ENCODE data around the gene FOXP1. TPM values are rescaled to one million over a fixed set of nuclear protein-coding genes. Genes with fewer than 3 reads are reported as not detected.

The FOXP1 gene
- total and polyA plus RNA-seq, 2 of the 13 experiments (the other 11 are each of a cell fraction or from before 2014, with no cell fraction given) = 40.4 to 59.0 TPM

DNA sequence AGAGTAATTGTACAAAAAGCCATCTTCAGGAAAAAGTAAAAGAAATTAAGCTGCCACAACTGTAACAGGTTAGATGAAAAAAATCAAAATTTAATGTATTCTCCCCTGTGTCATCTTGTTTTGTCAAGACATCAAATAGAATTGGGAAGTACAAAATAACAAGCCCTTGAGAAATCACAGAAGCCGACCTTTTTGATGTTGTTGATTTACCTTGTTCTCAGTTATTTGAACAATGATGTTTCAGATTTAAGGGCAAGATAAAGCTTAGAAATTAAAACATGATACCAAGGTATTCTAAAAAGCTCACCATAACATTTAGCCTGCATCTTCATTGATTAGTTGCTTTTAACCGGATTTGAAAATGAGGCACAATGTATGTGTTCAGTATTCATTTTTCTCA, 523.0 kb downstream of the FOXP1 start (continued):
- TF ChIP-seq, protein P1, sequence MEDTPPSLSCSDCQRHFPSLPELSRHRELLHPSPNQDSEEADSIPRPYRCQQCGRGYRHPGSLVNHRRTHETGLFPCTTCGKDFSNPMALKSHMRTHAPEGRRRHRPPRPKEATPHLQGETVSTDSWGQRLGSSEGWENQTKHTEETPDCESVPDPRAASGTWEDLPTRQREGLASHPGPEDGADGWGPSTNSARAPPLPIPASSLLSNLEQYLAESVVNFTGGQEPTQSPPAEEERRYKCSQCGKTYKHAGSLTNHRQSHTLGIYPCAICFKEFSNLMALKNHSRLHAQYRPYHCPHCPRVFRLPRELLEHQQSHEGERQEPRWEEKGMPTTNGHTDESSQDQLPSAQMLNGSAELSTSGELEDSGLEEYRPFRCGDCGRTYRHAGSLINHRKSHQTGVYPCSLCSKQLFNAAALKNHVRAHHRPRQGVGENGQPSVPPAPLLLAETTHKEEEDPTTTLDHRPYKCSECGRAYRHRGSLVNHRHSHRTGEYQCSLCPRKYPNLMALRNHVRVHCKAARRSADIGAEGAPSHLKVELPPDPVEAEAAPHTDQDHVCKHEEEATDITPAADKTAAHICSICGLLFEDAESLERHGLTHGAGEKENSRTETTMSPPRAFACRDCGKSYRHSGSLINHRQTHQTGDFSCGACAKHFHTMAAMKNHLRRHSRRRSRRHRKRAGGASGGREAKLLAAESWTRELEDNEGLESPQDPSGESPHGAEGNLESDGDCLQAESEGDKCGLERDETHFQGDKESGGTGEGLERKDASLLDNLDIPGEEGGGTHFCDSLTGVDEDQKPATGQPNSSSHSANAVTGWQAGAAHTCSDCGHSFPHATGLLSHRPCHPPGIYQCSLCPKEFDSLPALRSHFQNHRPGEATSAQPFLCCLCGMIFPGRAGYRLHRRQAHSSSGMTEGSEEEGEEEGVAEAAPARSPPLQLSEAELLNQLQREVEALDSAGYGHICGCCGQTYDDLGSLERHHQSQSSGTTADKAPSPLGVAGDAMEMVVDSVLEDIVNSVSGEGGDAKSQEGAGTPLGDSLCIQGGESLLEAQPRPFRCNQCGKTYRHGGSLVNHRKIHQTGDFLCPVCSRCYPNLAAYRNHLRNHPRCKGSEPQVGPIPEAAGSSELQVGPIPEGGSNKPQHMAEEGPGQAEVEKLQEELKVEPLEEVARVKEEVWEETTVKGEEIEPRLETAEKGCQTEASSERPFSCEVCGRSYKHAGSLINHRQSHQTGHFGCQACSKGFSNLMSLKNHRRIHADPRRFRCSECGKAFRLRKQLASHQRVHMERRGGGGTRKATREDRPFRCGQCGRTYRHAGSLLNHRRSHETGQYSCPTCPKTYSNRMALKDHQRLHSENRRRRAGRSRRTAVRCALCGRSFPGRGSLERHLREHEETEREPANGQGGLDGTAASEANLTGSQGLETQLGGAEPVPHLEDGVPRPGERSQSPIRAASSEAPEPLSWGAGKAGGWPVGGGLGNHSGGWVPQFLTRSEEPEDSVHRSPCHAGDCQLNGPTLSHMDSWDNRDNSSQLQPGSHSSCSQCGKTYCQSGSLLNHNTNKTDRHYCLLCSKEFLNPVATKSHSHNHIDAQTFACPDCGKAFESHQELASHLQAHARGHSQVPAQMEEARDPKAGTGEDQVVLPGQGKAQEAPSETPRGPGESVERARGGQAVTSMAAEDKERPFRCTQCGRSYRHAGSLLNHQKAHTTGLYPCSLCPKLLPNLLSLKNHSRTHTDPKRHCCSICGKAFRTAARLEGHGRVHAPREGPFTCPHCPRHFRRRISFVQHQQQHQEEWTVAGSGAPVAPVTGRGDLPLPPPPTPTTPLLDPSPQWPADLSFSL (CRISPR knock-in tag; IDR thresholded peaks at IDR 0.05) = no peak
- TF ChIP-seq ZNF180 (CRISPR knock-in tag; IDR thresholded peaks at IDR 0.05; ENCODE audit: borderline replicate concordance, low read depth) (no peak), TMF1 (CRISPR knock-in tag; IDR thresholded peaks at IDR 0.05; ENCODE audit: low read depth) (no peak), ZNF709 (CRISPR knock-in tag; IDR thresholded peaks at IDR 0.05) (no peak), FOXP1 (IDR thresholded peaks at IDR 0.05) (peak; percentile 49; the same call in 1 of the 2 replicates), FOXP1 (CRISPR knock-in tag; IDR thresholded peaks at IDR 0.05) (peak; percentile 92), ZKSCAN1 (IDR thresholded peaks at IDR 0.05; ENCODE audit: low read length) (no peak), ZNF24 (IDR thresholded peaks at IDR 0.05) (no peak), NFYC (CRISPR knock-in tag; IDR thresholded peaks at IDR 0.05) (no peak), ZSCAN9 (CRISPR knock-in tag; IDR thresholded peaks at IDR 0.05; ENCODE audit: borderline replicate concordance) (no peak), ZNF720 (CRISPR knock-in tag; IDR thresholded peaks at IDR 0.05) (no peak), ISL2 (CRISPR knock-in tag; IDR thresholded peaks at IDR 0.05) (peak; percentile 97)
- TF ChIP-seq, protein P2, sequence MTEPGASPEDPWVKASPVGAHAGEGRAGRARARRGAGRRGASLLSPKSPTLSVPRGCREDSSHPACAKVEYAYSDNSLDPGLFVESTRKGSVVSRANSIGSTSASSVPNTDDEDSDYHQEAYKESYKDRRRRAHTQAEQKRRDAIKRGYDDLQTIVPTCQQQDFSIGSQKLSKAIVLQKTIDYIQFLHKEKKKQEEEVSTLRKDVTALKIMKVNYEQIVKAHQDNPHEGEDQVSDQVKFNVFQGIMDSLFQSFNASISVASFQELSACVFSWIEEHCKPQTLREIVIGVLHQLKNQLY (CRISPR knock-in tag; IDR thresholded peaks at IDR 0.05) = no peak
- TF ChIP-seq, protein P3, sequence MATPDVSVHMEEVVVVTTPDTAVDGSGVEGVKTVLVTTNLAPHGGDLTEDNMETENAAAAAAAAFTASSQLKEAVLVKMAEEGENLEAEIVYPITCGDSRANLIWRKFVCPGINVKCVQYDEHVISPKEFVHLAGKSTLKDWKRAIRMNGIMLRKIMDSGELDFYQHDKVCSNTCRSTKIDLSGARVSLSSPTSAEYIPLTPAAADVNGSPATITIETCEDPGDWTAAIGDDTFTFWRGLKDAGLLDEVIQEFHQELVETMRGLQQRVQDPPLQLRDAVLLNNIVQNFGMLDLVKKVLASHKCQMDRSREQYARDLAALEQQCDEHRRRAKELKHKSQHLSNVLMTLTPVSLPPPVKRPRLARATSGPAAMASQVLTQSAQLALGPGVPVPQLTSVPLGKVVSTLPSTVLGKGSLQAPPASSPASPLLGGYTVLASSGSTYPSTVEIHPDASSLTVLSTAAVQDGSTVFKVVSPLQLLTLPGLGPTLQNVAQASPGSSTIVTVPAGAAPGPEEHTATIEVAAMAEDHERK (CRISPR knock-in tag; IDR thresholded peaks at IDR 0.05; ENCODE audit: low read depth) = no peak
- TF ChIP-seq, protein P4, sequence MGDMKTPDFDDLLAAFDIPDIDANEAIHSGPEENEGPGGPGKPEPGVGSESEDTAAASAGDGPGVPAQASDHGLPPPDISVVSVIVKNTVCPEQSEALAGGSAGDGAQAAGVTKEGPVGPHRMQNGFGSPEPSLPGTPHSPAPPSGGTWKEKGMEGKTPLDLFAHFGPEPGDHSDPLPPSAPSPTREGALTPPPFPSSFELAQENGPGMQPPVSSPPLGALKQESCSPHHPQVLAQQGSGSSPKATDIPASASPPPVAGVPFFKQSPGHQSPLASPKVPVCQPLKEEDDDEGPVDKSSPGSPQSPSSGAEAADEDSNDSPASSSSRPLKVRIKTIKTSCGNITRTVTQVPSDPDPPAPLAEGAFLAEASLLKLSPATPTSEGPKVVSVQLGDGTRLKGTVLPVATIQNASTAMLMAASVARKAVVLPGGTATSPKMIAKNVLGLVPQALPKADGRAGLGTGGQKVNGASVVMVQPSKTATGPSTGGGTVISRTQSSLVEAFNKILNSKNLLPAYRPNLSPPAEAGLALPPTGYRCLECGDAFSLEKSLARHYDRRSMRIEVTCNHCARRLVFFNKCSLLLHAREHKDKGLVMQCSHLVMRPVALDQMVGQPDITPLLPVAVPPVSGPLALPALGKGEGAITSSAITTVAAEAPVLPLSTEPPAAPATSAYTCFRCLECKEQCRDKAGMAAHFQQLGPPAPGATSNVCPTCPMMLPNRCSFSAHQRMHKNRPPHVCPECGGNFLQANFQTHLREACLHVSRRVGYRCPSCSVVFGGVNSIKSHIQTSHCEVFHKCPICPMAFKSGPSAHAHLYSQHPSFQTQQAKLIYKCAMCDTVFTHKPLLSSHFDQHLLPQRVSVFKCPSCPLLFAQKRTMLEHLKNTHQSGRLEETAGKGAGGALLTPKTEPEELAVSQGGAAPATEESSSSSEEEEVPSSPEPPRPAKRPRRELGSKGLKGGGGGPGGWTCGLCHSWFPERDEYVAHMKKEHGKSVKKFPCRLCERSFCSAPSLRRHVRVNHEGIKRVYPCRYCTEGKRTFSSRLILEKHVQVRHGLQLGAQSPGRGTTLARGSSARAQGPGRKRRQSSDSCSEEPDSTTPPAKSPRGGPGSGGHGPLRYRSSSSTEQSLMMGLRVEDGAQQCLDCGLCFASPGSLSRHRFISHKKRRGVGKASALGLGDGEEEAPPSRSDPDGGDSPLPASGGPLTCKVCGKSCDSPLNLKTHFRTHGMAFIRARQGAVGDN (CRISPR knock-in tag; IDR thresholded peaks at IDR 0.05) = no peak
- TF ChIP-seq, protein P5, sequence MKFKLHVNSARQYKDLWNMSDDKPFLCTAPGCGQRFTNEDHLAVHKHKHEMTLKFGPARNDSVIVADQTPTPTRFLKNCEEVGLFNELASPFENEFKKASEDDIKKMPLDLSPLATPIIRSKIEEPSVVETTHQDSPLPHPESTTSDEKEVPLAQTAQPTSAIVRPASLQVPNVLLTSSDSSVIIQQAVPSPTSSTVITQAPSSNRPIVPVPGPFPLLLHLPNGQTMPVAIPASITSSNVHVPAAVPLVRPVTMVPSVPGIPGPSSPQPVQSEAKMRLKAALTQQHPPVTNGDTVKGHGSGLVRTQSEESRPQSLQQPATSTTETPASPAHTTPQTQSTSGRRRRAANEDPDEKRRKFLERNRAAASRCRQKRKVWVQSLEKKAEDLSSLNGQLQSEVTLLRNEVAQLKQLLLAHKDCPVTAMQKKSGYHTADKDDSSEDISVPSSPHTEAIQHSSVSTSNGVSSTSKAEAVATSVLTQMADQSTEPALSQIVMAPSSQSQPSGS (CRISPR knock-in tag; IDR thresholded peaks at IDR 0.05) = peak; percentile 55; the same call in 1 of the 2 replicates
